Endodermal cell (in vitro differentiated cells): ENCODE measurements around the gene NSMCE4A. TPM values are rescaled to one million over a fixed set of nuclear protein-coding genes. Genes with fewer than 3 reads are reported as not detected.
"Not testable (repeated sequence)": the region's sequence is repeated elsewhere in the genome, so short reads cannot be mapped to it uniquely, and the experiment has no call there.

Experiments used
- DNase-seq: peaks from one replicate; pipeline ENCODE4 v3.0.0-alpha.2; 2017
- H3K27ac ChIP-seq: 2 replicates; pipeline ENCODE4 v1.5.1; 2013; ENCODE audit warnings: mild to moderate bottlenecking, low read depth, low read length, moderate library complexity
- H3K27me3 ChIP-seq: 2 replicates; pipeline ENCODE4 v1.6.1; 2013; ENCODE audit warnings: mild to moderate bottlenecking, low read length, moderate library complexity; ENCODE audit not compliant: insufficient read depth, control insufficient read depth, poor library complexity, severe bottlenecking
- H3K36me3 ChIP-seq: 2 replicates; pipeline ENCODE4 v1.7.0; 2013; ENCODE audit warnings: mild to moderate bottlenecking, low read length, moderate library complexity; ENCODE audit not compliant: control insufficient read depth, insufficient read depth
- H3K4me1 ChIP-seq: one replicate; pipeline ENCODE4 v1.7.0; 2013; ENCODE audit warnings: low read length; ENCODE audit not compliant: control insufficient read depth, insufficient read depth
- H3K4me3 ChIP-seq: 2 replicates; pipeline ENCODE4 v1.5.1; 2013; ENCODE audit warnings: mild to moderate bottlenecking, low read length, moderate library complexity
- H3K9ac ChIP-seq: 2 replicates; pipeline ENCODE4 v1.6.1; 2013; ENCODE audit warnings: mild to moderate bottlenecking, low read length, moderate library complexity; ENCODE audit not compliant: poor library complexity, severe bottlenecking; ENCODE audit errors: extremely low read depth
- H3K9me3 ChIP-seq: 2 replicates; pipeline ENCODE4 v1.6.1; 2013; ENCODE audit warnings: mild to moderate bottlenecking, low read length, moderate library complexity; ENCODE audit not compliant: control insufficient read depth
- H3K27ac Mint-ChIP-seq: 2 replicates; pipeline ENCODE4 v1.8.0; 2020; ENCODE audit warnings: mixed read lengths
- H3K27me3 Mint-ChIP-seq: 2 replicates; pipeline ENCODE4 v1.8.0; 2021; ENCODE audit warnings: mild to moderate bottlenecking, mixed read lengths; ENCODE audit not compliant: insufficient read depth
- H3K36me3 Mint-ChIP-seq: 2 replicates; pipeline ENCODE4 v1.8.0; 2020; ENCODE audit warnings: low read depth, mixed read lengths
- H3K4me1 Mint-ChIP-seq: 2 replicates; pipeline ENCODE4 v1.8.0; 2020; ENCODE audit warnings: mixed read lengths
- H3K4me3 Mint-ChIP-seq: 2 replicates; pipeline ENCODE4 v1.8.0; 2020; ENCODE audit warnings: mild to moderate bottlenecking, moderate library complexity, mixed read lengths
- H3K9me3 Mint-ChIP-seq: 2 replicates; pipeline ENCODE4 v1.8.0; 2020; ENCODE audit warnings: mild to moderate bottlenecking, mixed read lengths
- CTCF ChIP-seq: fragments of 200-600 bp; sonication (generic); conservative IDR thresholded peaks from 2 replicates; pipeline ENCODE4 v1.5.0; 2021; ENCODE audit warnings: antibody characterized with exemption, mild to moderate bottlenecking
- WGBS, 2 experiments: methylation state at CpG; one replicate each; pipeline versions ENCODE4 v1.1.5 to v1.1.7; 2013; ENCODE audit warnings: missing lambda C conversion rate in 2 of 2, mixed read lengths in 1 of 2; ENCODE audit not compliant: insufficient coverage in 1 of 2, insufficient read length in 1 of 2; 5-methylcytosine and 5-hydroxymethylcytosine counted together
- total RNA-seq, 2 donors: library from RNA; stranded (reverse); fragmentation: NEBNext Ultra II Directional in 1 of 2; extraction: Animal tissue kit (Norgen Biotek cat#: 25700) in 1 of 2; gene quantifications; 2 replicates in 1 of 2; 3 replicates in 1 of 2; pipeline ENCODE4 v1.2.1, GENCODE V29; 2021

Gene NSMCE4A
- total RNA-seq, 2 donors from 2014 or later, result 55.3 to 69.7 TPM

- TF ChIP-seq CTCF, result no peak
- H3K36me3 ChIP-seq, result no peaks in the 10 kb centered on the region
- H3K4me3 Mint-ChIP-seq, result peak overlapping the region; percentile 46
- H3K9ac ChIP-seq, result peak overlapping the region; percentile 30
- H3K27me3 ChIP-seq, result no peaks in the 10 kb centered on the region
- H3K4me1 Mint-ChIP-seq, result peaks cover 50% of the 10 kb centered on the region
- H3K27me3 Mint-ChIP-seq, result no peaks in the 10 kb centered on the region
- peaks cover 3% of the 10 kb centered on the region for H3K36me3 Mint-ChIP-seq
- H3K4me1 ChIP-seq, result peaks cover 10% of the 10 kb centered on the region
- H3K4me3 ChIP-seq, result peak overlapping the region; percentile 64
- DNase-seq, result peak; percentile 71
- H3K27ac ChIP-seq, result no peak overlapping the region
- H3K27ac Mint-ChIP-seq, result peak overlapping the region; percentile 89
- no peaks in the 10 kb centered on the region for H3K9me3 ChIP-seq
- H3K9me3 Mint-ChIP-seq, result no peaks in the 10 kb centered on the region
- 59 to 80% methylated on average over 18 to 24 of the region's 24 CpGs for whole genome bisulfite sequencing, 2 experiments
These were observed 44.5 kb upstream of the NSMCE4A start for GRCh38 chr10:122019414-122019975.

GRCh38 chr10:122018951-122019413, 44.0 kb upstream of the NSMCE4A start:
- peak overlapping the region; percentile 89 for H3K27ac Mint-ChIP-seq
- H3K9ac ChIP-seq, result no peak overlapping the region
- H3K4me1 Mint-ChIP-seq, result peaks cover 51% of the 10 kb centered on the region
- H3K27me3 Mint-ChIP-seq, result peaks cover 1% of the 10 kb centered on the region
- H3K9me3 Mint-ChIP-seq, result no peaks in the 10 kb centered on the region
- H3K9me3 ChIP-seq, result no peaks in the 10 kb centered on the region
- WGBS, 2 experiments, result 92 to 95% methylated on average over 10 to 16 of the region's 16 CpGs
- H3K4me3 ChIP-seq, result no peak overlapping the region
- no peak for DNase-seq
- no peaks in the 10 kb centered on the region for H3K36me3 ChIP-seq
- no peak for TF ChIP-seq CTCF
- H3K36me3 Mint-ChIP-seq, result peaks cover 3% of the 10 kb centered on the region
- no peak overlapping the region for H3K27ac ChIP-seq
- no peaks in the 10 kb centered on the region for H3K27me3 ChIP-seq
- peaks cover 10% of the 10 kb centered on the region for H3K4me1 ChIP-seq
- peak overlapping the region; percentile 46 for H3K4me3 Mint-ChIP-seq

GRCh38 chr10:122018491-122018890, 43.5 kb upstream of the NSMCE4A start:
- Histone ChIP-seq H3K4me3 (no peak overlapping the region), H3K27ac (no peak overlapping the region), H3K27me3 (no peaks in the 10 kb centered on the region), H3K36me3 (no peaks in the 10 kb centered on the region), H3K9ac (no peak overlapping the region), H3K9me3 (no peaks in the 10 kb centered on the region), H3K4me1 (peaks cover 10% of the 10 kb centered on the region)
- Mint-ChIP-seq H3K36me3 (peaks cover 3% of the 10 kb centered on the region), H3K27ac (no peak overlapping the region), H3K4me1 (peaks cover 51% of the 10 kb centered on the region), H3K9me3 (no peaks in the 10 kb centered on the region), H3K4me3 (no peak overlapping the region), H3K27me3 (peaks cover 1% of the 10 kb centered on the region)
- TF ChIP-seq CTCF, result no peak
- no peak for DNase-seq
- WGBS, 2 experiments, result 96% methylated on average over 3 to 7 of the region's 7 CpGs

- not testable (repeated sequence) for H3K4me1 ChIP-seq, H3K9me3 ChIP-seq, DNase-seq, H3K9ac ChIP-seq, H3K4me3 Mint-ChIP-seq, H3K27ac Mint-ChIP-seq, H3K27me3 Mint-ChIP-seq, H3K9me3 Mint-ChIP-seq, H3K27ac ChIP-seq, H3K36me3 ChIP-seq, H3K4me3 ChIP-seq, H3K36me3 Mint-ChIP-seq, H3K27me3 ChIP-seq
- peaks cover 55% of the 10 kb centered on the region for H3K4me1 Mint-ChIP-seq
- WGBS, 2 experiments, result 96% methylated on average over 2 of the region's 4 CpGs; no CpG with 5 or more reads in 1 of the 2 experiments
These were observed 42.9 kb upstream of the NSMCE4A start for GRCh38 chr10:122017926-122018325.
